Erythroblast (primary cell): ENCODE measurements around the gene TFDP1.

Experiments
- GATA1 ChIP-seq: IDR thresholded peaks from 2 replicates; pipeline ENCODE4 v1.6.1; 2011; ENCODE audit warnings: low read depth, mild to moderate bottlenecking, control low read depth, low read length, moderate library complexity
- POLR2A ChIP-seq: IDR thresholded peaks from 2 replicates; pipeline ENCODE4 v1.6.1; 2011; ENCODE audit warnings: mild to moderate bottlenecking, low read length

- TF ChIP-seq POLR2A, result no peak
- TF ChIP-seq GATA1, result no peak
Measured at GRCh38 chr13:113635048-113635420, 50.5 kb downstream of the TFDP1 start.
